ENCODE data around the gene PARVA.

The PARVA gene

GRCh38 chr11:12464303-12464702, 86.9 kb downstream of the PARVA start:
- no peak for DNase-seq

GRCh38 chr11:12465332-12465731, 88.0 kb downstream of the PARVA start:
- no peak for DNase-seq

GRCh38 chr11:12467610-12468009, 90.2 kb downstream of the PARVA start:
- no peak for DNase-seq

GRCh38 chr11:12469451-12469850, 92.1 kb downstream of the PARVA start:
- DNase-seq: no peak

GRCh38 chr11:12470236-12470635, 92.9 kb downstream of the PARVA start:
- DNase-seq: no peak

DNA sequence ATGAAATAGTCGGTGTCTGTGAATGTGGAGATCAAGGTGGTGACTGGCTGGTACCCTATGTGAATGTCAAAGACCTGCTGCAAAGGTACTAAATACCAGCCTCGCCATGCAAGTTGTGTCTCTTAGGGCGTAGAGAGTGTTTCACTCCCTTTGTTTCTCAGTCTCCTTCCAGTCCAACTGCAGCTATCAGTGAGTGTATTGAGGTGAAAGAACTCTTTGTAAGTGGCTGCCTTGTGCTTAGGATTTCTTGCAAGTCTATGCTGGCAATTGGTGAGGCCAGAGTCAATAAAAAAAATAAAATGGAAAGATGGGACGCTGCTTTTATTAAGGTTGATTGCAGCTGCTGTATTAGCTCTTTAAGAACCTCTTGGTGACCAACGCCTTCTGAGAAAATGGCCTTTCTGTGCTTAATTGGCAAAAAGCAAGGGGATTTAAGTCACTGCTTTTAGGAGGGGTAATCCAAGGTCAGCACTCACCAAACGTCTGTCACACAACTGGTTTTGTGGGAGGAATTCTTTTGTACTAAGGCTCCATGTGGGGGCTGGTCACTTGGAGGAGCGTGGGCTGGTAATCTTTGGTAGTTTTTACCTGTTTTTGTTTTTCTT, 95.1 kb downstream of the PARVA start:
- DNase-seq: no peak

- DNase-seq: no peak
Observed at GRCh38 chr11:12473381-12473780, 96.0 kb downstream of the PARVA start.

GRCh38 chr11:12474871-12475270, 97.5 kb downstream of the PARVA start:
- no peak for DNase-seq

- no peak for DNase-seq
Observed at GRCh38 chr11:12478743-12479142, 101.4 kb downstream of the PARVA start.

DNA sequence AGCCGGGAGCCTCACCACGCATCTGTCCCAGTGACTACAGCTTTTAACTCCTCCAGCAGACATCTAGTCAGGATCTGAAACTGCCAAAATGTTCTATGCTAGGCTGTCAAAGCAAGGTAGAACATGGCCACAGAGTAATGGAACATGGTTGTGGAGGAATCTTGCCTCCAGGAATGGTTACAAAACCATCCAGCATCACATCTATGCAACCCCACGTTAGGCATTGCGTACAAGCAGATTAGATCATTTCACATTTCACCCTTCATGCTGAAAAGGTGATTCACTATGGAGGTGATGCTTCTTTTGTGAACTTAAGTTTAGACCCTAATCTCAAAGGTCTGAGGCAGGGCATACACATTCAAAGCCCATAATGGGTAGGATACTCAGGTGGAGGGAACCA, 103.0 kb downstream of the PARVA start:
- no peak for DNase-seq

DNA sequence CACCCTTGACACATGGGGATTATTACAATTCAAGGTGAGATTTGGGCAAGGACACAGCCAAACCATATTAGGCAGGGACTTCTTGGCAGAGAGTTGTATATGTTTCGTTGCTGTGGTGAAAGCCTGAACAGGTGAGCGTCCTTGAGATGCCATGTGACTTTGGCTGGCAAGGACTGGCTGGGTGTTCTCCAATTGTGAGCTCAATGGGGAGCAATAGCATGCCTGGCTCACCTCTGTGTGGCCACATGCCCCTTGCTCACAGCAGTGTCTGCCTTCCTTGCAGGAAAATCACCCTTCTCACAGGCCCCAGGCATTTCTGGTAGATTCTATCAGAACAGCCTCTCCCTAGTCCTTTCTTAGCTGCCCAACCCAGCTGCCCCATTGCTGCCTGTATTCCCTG, 105.5 kb downstream of the PARVA start:
- DNase-seq: no peak

- no peak for DNase-seq
Observed at GRCh38 chr11:12483604-12484003, 106.2 kb downstream of the PARVA start.

- DNase-seq: no peak
Observed at GRCh38 chr11:12485328-12485727, 108.0 kb downstream of the PARVA start.

GRCh38 chr11:12489246-12489772, 111.9 kb downstream of the PARVA start:
- no peak for DNase-seq

GRCh38 chr11:12494699-12495098, 117.3 kb downstream of the PARVA start:
- no peak for DNase-seq

DNA sequence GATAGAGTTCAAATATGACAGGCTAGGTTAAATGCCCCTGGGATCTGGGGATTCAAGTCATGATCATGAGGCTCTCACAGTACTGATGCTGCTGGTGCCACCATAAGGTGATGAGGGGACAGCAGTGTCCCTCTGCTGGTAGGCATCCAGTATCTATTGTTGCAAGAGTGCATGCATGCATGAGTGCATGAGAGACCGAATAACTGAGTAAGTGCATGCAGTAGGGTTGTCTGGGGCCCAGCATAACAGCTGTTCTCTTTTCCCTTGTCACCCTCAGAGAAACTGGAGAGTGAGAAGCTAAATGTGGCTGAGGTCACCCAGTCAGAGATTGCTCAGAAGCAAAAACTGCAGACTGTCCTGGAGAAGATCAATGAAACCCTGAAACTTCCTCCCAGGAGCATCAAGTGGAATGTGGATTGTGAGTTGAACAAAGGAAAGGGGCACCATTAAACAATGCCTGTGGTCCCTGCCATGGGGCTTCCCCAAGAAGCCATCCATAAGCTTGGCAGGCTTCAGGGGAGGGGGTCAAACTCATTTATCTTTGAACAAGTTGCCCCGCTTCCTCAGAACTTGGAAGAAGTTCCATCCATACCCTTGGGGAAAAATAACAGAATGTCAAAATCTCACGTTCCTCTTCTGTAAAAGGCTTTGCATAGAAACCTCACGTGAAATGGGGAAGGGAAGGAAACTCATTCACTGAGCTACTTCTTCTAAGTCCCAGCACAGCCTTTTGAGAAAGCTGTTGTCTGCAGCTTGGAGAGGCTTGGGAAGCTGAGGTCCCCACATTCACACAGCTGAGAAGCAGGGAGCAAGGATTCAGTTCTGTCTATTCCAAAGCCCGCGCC, 119.0 kb downstream of the PARVA start:
- DNase-seq: no peak

- DNase-seq: no peak
Observed at GRCh38 chr11:12497431-12497830, 120.1 kb downstream of the PARVA start.

DNA sequence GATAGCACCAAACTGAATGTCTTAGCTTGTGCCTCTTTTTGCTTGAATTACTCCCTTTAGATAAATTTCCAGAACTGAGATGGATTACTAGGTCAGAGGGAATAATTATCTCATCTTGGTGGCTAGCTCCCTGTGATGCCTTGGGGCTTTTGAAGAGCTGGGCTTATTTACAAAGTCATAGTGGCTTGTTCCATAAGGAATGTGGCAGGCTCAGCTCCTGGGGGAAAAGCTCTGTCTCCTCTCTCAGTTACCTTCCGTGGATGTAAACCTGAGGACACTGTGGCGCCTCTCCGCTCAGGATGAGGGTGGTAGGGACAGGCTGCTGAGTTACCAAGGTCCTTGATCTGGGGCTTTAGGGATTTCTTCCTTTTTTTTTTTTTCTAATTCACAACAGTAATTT, 121.7 kb downstream of the PARVA start:
- DNase-seq: no peak

DNA sequence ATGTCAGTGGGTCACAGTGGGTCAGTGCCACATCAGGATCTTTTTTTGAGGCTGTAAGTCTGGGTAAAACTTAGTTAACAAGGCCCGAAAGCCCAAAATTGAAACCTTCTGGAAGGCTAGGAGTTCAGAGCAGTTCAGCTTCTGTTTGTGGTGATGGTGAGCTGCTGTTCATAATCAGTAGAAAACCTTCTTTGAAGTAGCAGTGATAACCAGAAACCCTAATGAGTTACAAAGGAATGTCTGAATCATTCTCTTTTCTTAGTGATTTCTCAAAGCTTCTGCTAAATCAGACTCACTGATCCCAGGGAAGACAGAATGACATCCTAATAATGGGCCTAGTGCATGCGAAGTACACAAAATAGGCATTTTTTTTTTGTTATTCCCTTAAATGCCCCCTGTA, 124.7 kb downstream of the PARVA start:
- DNase-seq: no peak

- no peak for DNase-seq
Observed at GRCh38 chr11:12503039-12503484, 125.7 kb downstream of the PARVA start.

DNA sequence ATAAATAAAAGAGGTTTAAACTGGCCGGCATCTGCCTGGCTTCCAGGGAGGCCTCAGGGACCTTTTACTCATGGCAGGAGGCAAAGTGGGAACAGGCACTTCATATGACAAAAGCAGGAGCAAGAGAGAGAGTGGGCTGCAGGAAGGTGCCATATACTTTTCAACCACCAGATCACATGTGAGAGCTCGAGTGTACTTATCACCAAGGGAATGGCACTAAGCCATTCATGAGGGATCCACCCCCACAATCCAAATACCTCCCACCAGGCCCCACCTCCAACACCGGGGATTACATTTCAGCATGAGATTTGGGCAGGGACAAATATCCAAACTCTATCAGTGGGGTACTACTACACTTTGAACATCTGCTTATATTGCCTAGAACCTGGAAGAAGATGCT, 126.5 kb downstream of the PARVA start:
- no peak for DNase-seq

DNA sequence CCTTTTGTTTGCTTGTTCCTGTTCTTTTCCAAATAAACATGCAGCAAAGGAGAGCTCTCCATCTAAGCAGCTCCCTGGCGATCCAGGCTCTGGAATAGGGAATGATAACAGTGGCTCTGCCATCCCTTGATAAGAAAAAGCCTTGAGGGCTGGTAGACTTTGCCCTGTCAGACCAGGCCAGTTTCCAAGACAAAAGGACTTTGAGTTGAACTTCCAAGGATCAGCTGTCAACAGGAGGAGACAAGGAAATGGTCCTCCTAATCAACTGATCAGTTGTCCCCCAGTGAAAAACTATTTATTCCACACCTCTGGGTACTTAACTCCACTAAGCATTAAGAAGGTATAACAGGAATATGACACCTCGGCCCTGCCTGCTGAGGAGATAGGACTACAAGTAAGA, 127.8 kb downstream of the PARVA start:
- DNase-seq: no peak

GRCh38 chr11:12506404-12506921, 129.1 kb downstream of the PARVA start:
- DNase-seq: no peak

DNA sequence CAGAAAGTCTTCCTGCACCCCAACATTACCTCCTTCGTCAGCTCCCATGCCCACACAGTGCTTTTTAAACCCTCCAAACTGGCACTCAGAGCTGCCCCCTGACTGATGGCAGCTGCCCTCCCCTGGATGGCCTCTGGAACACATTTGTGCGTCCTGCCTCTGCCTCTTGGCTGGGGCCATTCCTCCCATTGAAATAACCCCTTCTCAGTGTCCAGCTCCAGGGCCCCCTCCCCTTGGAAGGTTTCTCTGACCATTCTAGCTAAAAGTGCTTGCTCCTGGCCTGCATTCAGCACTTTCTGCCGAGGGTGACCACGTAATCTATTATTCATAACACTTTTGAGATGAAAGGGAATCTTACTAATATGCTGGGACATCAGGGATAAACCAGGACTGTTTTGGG, 130.0 kb downstream of the PARVA start:
- DNase-seq: no peak

Data from activated CD8-positive, alpha-beta memory T cell treated with anti-CD3 and anti-CD28 coated beads, Interleukin-2, amount 50 U/mL, for 4 hours (primary cell).